ENCODE data around the gene NFIA. TPM values are rescaled to one million over a fixed set of nuclear protein-coding genes. Genes with fewer than 3 reads are reported as not detected.

The NFIA gene
- total and polyA plus RNA-seq, 10 of the 15 experiments (the other 5 are each of a cell fraction or from before 2014, with no cell fraction given) = 0.10 to 0.16 TPM; not detected in 8

DNA sequence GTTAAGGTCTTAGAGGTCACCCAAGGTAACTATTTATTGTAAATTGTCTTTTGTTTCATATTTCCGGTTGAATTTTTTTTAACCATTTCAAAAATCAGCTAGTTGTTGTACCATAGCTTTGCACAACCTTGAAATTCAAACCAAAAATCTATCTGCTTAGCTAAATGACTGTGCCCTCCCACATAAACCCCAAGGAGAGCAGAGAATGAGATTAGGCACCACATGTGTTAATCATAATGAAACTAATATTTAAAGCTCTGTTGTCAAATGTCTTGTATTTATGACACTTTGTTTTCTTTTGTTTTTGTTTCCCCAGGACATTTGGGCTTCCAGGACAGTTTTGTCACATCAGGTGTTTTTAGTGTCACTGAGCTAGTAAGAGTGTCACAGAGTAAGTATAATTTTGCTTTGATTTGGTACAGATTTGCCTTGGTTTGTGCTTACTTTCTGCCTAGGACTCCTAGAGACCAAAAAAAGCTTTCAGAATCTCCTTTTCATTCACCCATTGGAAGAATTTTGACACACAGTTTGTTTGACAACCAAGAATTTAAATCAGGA lies 249.9 kb downstream of the NFIA start (continued):
- TF ChIP-seq, protein P1, sequence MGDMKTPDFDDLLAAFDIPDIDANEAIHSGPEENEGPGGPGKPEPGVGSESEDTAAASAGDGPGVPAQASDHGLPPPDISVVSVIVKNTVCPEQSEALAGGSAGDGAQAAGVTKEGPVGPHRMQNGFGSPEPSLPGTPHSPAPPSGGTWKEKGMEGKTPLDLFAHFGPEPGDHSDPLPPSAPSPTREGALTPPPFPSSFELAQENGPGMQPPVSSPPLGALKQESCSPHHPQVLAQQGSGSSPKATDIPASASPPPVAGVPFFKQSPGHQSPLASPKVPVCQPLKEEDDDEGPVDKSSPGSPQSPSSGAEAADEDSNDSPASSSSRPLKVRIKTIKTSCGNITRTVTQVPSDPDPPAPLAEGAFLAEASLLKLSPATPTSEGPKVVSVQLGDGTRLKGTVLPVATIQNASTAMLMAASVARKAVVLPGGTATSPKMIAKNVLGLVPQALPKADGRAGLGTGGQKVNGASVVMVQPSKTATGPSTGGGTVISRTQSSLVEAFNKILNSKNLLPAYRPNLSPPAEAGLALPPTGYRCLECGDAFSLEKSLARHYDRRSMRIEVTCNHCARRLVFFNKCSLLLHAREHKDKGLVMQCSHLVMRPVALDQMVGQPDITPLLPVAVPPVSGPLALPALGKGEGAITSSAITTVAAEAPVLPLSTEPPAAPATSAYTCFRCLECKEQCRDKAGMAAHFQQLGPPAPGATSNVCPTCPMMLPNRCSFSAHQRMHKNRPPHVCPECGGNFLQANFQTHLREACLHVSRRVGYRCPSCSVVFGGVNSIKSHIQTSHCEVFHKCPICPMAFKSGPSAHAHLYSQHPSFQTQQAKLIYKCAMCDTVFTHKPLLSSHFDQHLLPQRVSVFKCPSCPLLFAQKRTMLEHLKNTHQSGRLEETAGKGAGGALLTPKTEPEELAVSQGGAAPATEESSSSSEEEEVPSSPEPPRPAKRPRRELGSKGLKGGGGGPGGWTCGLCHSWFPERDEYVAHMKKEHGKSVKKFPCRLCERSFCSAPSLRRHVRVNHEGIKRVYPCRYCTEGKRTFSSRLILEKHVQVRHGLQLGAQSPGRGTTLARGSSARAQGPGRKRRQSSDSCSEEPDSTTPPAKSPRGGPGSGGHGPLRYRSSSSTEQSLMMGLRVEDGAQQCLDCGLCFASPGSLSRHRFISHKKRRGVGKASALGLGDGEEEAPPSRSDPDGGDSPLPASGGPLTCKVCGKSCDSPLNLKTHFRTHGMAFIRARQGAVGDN (IDR thresholded peaks at IDR 0.05) = no peak
- TF ChIP-seq MYB (IDR thresholded peaks at IDR 0.05; ENCODE audit: borderline replicate concordance, low read depth, low read length) (no peak), HDAC6 (IDR thresholded peaks at IDR 0.05; ENCODE audit: unreplicated experiment) (no peak), MTA2 (IDR thresholded peaks at IDR 0.05; ENCODE audit: low read depth) (peak; percentile 73), PAX5 (IDR thresholded peaks at IDR 0.05; ENCODE audit: borderline replicate concordance, low read depth, low read length) (peak; percentile 80; the same call in 1 of the 2 replicates), ZNF217 (IDR thresholded peaks at IDR 0.05) (peak; percentile 75), PAX8 (IDR thresholded peaks at IDR 0.05) (no peak), IKZF2 (IDR thresholded peaks at IDR 0.05) (peak; percentile 58 to 65), KLF5 (IDR thresholded peaks at IDR 0.05; ENCODE audit: partially characterized antibody) (peak; percentile 32), MYC (IDR thresholded peaks at IDR 0.05; ENCODE audit: insufficient read depth, insufficient read length, insufficient replicate concordance, low read length, severe bottlenecking) (no peak), SREBF1 (IDR thresholded peaks at IDR 0.05; ENCODE audit: low read length) (no peak), CBFB (IDR thresholded peaks at IDR 0.05; ENCODE audit: low read depth) (peak; percentile 76; the same call in 1 of the 2 replicates), NR2F1 (conservative IDR thresholded peaks at IDR 0.05) (peak; percentile 75; the same call in 1 of the 2 replicates), IRF4 (IDR thresholded peaks at IDR 0.05; ENCODE audit: low read depth, low read length) (peak; percentile 93), KDM1A (IDR thresholded peaks at IDR 0.05; ENCODE audit: borderline replicate concordance) (no peak), ASH2L (IDR thresholded peaks at IDR 0.05; ENCODE audit: borderline replicate concordance, low read depth) (no peak), HCFC1 (IDR thresholded peaks at IDR 0.05; ENCODE audit: low read length) (no peak), TCF7 (IDR thresholded peaks at IDR 0.05; ENCODE audit: borderline replicate concordance) (peak; percentile 64; the same call in 1 of the 2 replicates), SRF (IDR thresholded peaks at IDR 0.05; ENCODE audit: low read depth in 2 of 2, low read length in 2 of 2) (peak in 1 of 2 experiments; percentile 72; a peak in 1 of 4 replicates)
- TF ChIP-seq, protein P2, sequence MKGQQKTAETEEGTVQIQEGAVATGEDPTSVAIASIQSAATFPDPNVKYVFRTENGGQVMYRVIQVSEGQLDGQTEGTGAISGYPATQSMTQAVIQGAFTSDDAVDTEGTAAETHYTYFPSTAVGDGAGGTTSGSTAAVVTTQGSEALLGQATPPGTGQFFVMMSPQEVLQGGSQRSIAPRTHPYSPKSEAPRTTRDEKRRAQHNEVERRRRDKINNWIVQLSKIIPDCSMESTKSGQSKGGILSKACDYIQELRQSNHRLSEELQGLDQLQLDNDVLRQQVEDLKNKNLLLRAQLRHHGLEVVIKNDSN (IDR thresholded peaks at IDR 0.05; ENCODE audit: borderline replicate concordance, extremely low read length, insufficient read depth, low read depth, low read length) = no peak
- TF ChIP-seq, protein P3, sequence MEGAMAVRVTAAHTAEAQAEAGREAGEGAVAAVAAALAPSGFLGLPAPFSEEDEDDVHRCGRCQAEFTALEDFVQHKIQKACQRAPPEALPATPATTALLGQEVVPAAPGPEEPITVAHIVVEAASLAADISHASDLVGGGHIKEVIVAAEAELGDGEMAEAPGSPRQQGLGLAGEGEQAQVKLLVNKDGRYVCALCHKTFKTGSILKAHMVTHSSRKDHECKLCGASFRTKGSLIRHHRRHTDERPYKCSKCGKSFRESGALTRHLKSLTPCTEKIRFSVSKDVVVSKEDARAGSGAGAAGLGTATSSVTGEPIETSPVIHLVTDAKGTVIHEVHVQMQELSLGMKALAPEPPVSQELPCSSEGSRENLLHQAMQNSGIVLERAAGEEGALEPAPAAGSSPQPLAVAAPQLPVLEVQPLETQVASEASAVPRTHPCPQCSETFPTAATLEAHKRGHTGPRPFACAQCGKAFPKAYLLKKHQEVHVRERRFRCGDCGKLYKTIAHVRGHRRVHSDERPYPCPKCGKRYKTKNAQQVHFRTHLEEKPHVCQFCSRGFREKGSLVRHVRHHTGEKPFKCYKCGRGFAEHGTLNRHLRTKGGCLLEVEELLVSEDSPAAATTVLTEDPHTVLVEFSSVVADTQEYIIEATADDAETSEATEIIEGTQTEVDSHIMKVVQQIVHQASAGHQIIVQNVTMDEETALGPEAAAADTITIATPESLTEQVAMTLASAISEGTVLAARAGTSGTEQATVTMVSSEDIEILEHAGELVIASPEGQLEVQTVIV (IDR thresholded peaks at IDR 0.05; ENCODE audit: borderline replicate concordance, partially characterized antibody) = no peak
- TF ChIP-seq, protein P4, sequence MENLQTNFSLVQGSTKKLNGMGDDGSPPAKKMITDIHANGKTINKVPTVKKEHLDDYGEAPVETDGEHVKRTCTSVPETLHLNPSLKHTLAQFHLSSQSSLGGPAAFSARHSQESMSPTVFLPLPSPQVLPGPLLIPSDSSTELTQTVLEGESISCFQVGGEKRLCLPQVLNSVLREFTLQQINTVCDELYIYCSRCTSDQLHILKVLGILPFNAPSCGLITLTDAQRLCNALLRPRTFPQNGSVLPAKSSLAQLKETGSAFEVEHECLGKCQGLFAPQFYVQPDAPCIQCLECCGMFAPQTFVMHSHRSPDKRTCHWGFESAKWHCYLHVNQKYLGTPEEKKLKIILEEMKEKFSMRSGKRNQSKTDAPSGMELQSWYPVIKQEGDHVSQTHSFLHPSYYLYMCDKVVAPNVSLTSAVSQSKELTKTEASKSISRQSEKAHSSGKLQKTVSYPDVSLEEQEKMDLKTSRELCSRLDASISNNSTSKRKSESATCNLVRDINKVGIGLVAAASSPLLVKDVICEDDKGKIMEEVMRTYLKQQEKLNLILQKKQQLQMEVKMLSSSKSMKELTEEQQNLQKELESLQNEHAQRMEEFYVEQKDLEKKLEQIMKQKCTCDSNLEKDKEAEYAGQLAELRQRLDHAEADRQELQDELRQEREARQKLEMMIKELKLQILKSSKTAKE (IDR thresholded peaks at IDR 0.05; ENCODE audit: low read depth, poor library complexity, severe bottlenecking) = peak; percentile 69

Data from GM12878 (cell line).